NCI-H748 (cell line): ENCODE results near the gene TMEM131L.

Experiments
- DNase-seq: peaks from one replicate; lab custom pipeline; 2025; ENCODE audit not compliant: unreplicated experiment; lab: John Stamatoyannopoulos, UW

Gene TMEM131L

GRCh38 chr4:153520801-153521329, 54.7 kb downstream of the TMEM131L start:
- DNase-seq, result no peak

GRCh38 chr4:153521478-153521877, 55.3 kb downstream of the TMEM131L start:
- no peak for DNase-seq

GRCh38 chr4:153521999-153522801, 56.0 kb downstream of the TMEM131L start:
- no peak for DNase-seq

- DNase-seq, result no peak
Measured at GRCh38 chr4:153522802-153523094, 56.6 kb downstream of the TMEM131L start.

- no peak for DNase-seq
Measured at GRCh38 chr4:153523164-153523796, 57.1 kb downstream of the TMEM131L start.

GRCh38 chr4:153523941-153524386, 57.8 kb downstream of the TMEM131L start:
- DNase-seq, result no peak

- no peak for DNase-seq
Measured at GRCh38 chr4:153524682-153525081, 58.5 kb downstream of the TMEM131L start.

- DNase-seq, result no peak
Measured at GRCh38 chr4:153527690-153528089, 61.5 kb downstream of the TMEM131L start.

- no peak for DNase-seq
Measured at GRCh38 chr4:153528705-153529485, 62.7 kb downstream of the TMEM131L start.

GRCh38 chr4:153529646-153530045, 63.5 kb downstream of the TMEM131L start:
- DNase-seq, result no peak

GRCh38 chr4:153530284-153530999, 64.3 kb downstream of the TMEM131L start:
- no peak for DNase-seq

- DNase-seq, result no peak
Measured at GRCh38 chr4:153531000-153531358, 64.8 kb downstream of the TMEM131L start.

GRCh38 chr4:153531976-153532626, 65.9 kb downstream of the TMEM131L start:
- DNase-seq, result peak; percentile 57

GRCh38 chr4:153532636-153533035, 66.5 kb downstream of the TMEM131L start:
- DNase-seq, result no peak

- no peak for DNase-seq
Measured at GRCh38 chr4:153533387-153533786, 67.2 kb downstream of the TMEM131L start.

GRCh38 chr4:153534792-153535629, 68.9 kb downstream of the TMEM131L start:
- DNase-seq, result no peak

- no peak for DNase-seq
Measured at GRCh38 chr4:153535772-153536513, 69.8 kb downstream of the TMEM131L start.

GRCh38 chr4:153537493-153537960, 71.4 kb downstream of the TMEM131L start:
- no peak for DNase-seq
